ENCODE results near the gene MAFF.
"Not testable (repeated sequence)": the region's sequence is repeated elsewhere in the genome, so short reads cannot be mapped to it uniquely, and the experiment has no call there.

Gene MAFF

GRCh38 chr22:38220653-38221386, 19.0 kb downstream of the MAFF start:
- DNase-seq (ENCODE audit: extremely low spot score, insufficient read length, low read depth) (no peak), FAIRE-seq (no peak)

- DNase-seq (ENCODE audit: extremely low spot score, insufficient read length, low read depth) = no peak
- FAIRE-seq = no peak
Observed at GRCh38 chr22:38221407-38221806, 19.6 kb downstream of the MAFF start.

- DNase-seq (ENCODE audit: extremely low spot score, insufficient read length, low read depth) = no peak
- FAIRE-seq = no peak
Observed at GRCh38 chr22:38221908-38222796, 20.4 kb downstream of the MAFF start.

GRCh38 chr22:38222797-38223119, 21.0 kb downstream of the MAFF start:
- FAIRE-seq (no peak), DNase-seq (ENCODE audit: extremely low spot score, insufficient read length, low read depth) (no peak)

GRCh38 chr22:38223289-38223960, 21.6 kb downstream of the MAFF start:
- DNase-seq (ENCODE audit: extremely low spot score, insufficient read length, low read depth) (no peak), FAIRE-seq (no peak)

- DNase-seq (ENCODE audit: extremely low spot score, insufficient read length, low read depth) = no peak
- no peak for FAIRE-seq
Observed at GRCh38 chr22:38226853-38227649, 25.3 kb downstream of the MAFF start.

GRCh38 chr22:38228326-38228872, 26.6 kb downstream of the MAFF start:
- no peak for DNase-seq (ENCODE audit: extremely low spot score, insufficient read length, low read depth)
- no peak for FAIRE-seq

- DNase-seq (ENCODE audit: extremely low spot score, insufficient read length, low read depth) (no peak), FAIRE-seq (no peak)
Observed at GRCh38 chr22:38228873-38229740, 27.3 kb downstream of the MAFF start.

GRCh38 chr22:38230108-38230825, 28.5 kb downstream of the MAFF start:
- FAIRE-seq = no peak
- DNase-seq (ENCODE audit: extremely low spot score, insufficient read length, low read depth) = no peak

- DNase-seq (ENCODE audit: extremely low spot score, insufficient read length, low read depth) = no peak
- no peak for FAIRE-seq
Observed at GRCh38 chr22:38230916-38231315, 29.1 kb downstream of the MAFF start.

GRCh38 chr22:38232196-38232595, 30.4 kb downstream of the MAFF start:
- FAIRE-seq = no peak
- no peak for DNase-seq (ENCODE audit: extremely low spot score, insufficient read length, low read depth)

GRCh38 chr22:38233427-38233826, 31.6 kb downstream of the MAFF start:
- FAIRE-seq = no peak
- DNase-seq (ENCODE audit: extremely low spot score, insufficient read length, low read depth) = no peak

- not testable (repeated sequence) for DNase-seq (ENCODE audit: extremely low spot score, insufficient read length, low read depth); FAIRE-seq
Observed at GRCh38 chr22:38233856-38234255, 32.1 kb downstream of the MAFF start.

GRCh38 chr22:38235240-38235850, 33.6 kb downstream of the MAFF start:
- no peak for DNase-seq (ENCODE audit: extremely low spot score, insufficient read length, low read depth)
- FAIRE-seq = no peak

GRCh38 chr22:38236786-38237185, 35.0 kb downstream of the MAFF start:
- no peak for FAIRE-seq

GRCh38 chr22:38238519-38239071, 36.8 kb downstream of the MAFF start:
- DNase-seq (ENCODE audit: extremely low spot score, insufficient read length, low read depth) (no peak), FAIRE-seq (no peak)

More at GRCh38 chr22:38236786-38237185, 35.0 kb downstream of the MAFF start:
- DNase-seq (ENCODE audit: extremely low spot score, insufficient read length, low read depth) = no peak

- no peak for DNase-seq (ENCODE audit: extremely low spot score, insufficient read length, low read depth)
- no peak for FAIRE-seq
Observed at GRCh38 chr22:38239101-38239761, 37.4 kb downstream of the MAFF start.
